HepG2 (cell line): ENCODE measurements around the gene SPESP1. TPM values are rescaled to one million over a fixed set of nuclear protein-coding genes. Genes with fewer than 3 reads are reported as not detected.

ENCODE experiments used
- ATAC-seq: fragments of 200-7000 bp; cut with Tn5 transposase; 3 replicates; pipeline ENCODE4 v1.9.1; 2020; ENCODE audit warnings: mild to moderate bottlenecking, moderate library complexity
- BruUV-seq: library from RNA; stranded (reverse); fragments of 400-500 nt; replicated peaks from 2 replicates; lab custom pipeline; 2021; lab: Mats Ljungman, UMichigan
- CTCF ChIA-PET: fragments of 300-600 bp; formaldehyde crosslinking; extraction: SDS; loops from one replicate; lab custom pipeline; 2021; ENCODE audit warnings: low total read pairs, inconsistent platforms, low intra/inter-chr PET ratio; lab: Yijun Ruan, JAX
- POLR2A ChIA-PET: fragments of 350-600 bp; sonication (Branson Sonifier 250); formaldehyde crosslinking; loops from one replicate; lab custom pipeline; 2020; ENCODE audit warnings: antibody characterized with exemption, inconsistent platforms; lab: Yijun Ruan, JAX
- DNase-seq: peaks from one replicate; pipeline ENCODE4 v3.0.0-alpha.2; 2015; ENCODE audit warnings: low spot score
- FAIRE-seq: peaks from 3 replicates; lab custom pipeline; 2011; peaks lifted over from hg19 to GRCh38; lab: Jason Lieb, UNC
- H2AFZ ChIP-seq: one replicate; pipeline ENCODE4 v1.6.1; 2011; ENCODE audit warnings: low read length, inconsistent platforms
- H3K27ac ChIP-seq: fragments of 300-600 bp; 3 replicates; pipeline ENCODE4 v1.8.0; 2011; ENCODE audit warnings: mixed run types, mild to moderate bottlenecking, mixed read lengths, low read length, inconsistent platforms; ENCODE audit not compliant: insufficient read depth; ENCODE audit errors: extremely low read length
- H3K27me3 ChIP-seq, 2 experiments: fragments of 200-600 bp in 1 of 2; 2 replicates in 1 of 2; 3 replicates in 1 of 2; pipeline versions ENCODE4 v1.6.0 to v1.8.0; 2011; ENCODE audit warnings: low read length in 2 of 2, mild to moderate bottlenecking in 2 of 2, moderate library complexity in 2 of 2, inconsistent platforms in 1 of 2; ENCODE audit not compliant: insufficient read depth in 2 of 2, control insufficient read depth in 1 of 2
- H3K36me3 ChIP-seq, 2 experiments: fragments of 200-600 bp in 1 of 2; replicated peaks in 1 of 2; 2 replicates in 1 of 2; 3 replicates in 1 of 2; pipeline versions ENCODE4 v1.5.1 to v1.8.0; 2011; ENCODE audit warnings: low read length in 2 of 2, inconsistent platforms in 1 of 2; ENCODE audit not compliant: insufficient read depth in 2 of 2, control insufficient read depth in 1 of 2
- H3K4me1 ChIP-seq: 2 replicates; pipeline ENCODE4 v1.5.1; 2012; ENCODE audit warnings: low read length, inconsistent platforms; ENCODE audit not compliant: insufficient read depth
- H3K4me2 ChIP-seq: 2 replicates; pipeline ENCODE4 v1.6.0; 2011; ENCODE audit warnings: low read depth, low read length, inconsistent platforms
- H3K4me3 ChIP-seq, 3 experiments: fragments of 200-600 bp in 1 of 3; sonication (generic), shearing (Covaris generic) in 1 of 3; replicated peaks in 1 of 3; 2 replicates each; pipeline ENCODE4 v1.5.1; 2011 to 2016; ENCODE audit warnings: low read length in 3 of 3, inconsistent platforms in 2 of 3, low read depth in 2 of 3, mild to moderate bottlenecking in 2 of 3, control low read depth in 1 of 3, mixed read lengths in 1 of 3; ENCODE audit not compliant: insufficient read depth in 1 of 3
- H3K79me2 ChIP-seq: one replicate; pipeline ENCODE4 v1.6.1; 2011; ENCODE audit warnings: low read length, inconsistent platforms; ENCODE audit not compliant: insufficient read depth
- H3K9ac ChIP-seq: 2 replicates; pipeline ENCODE4 v1.6.0; 2011; ENCODE audit warnings: mild to moderate bottlenecking, low read depth, low read length, inconsistent platforms; ENCODE audit not compliant: insufficient read depth
- H3K9me3 ChIP-seq: 2 replicates; pipeline ENCODE4 v1.5.1; 2012; ENCODE audit warnings: mild to moderate bottlenecking, low read length
- H4K20me1 ChIP-seq: 2 replicates; pipeline ENCODE4 v1.6.0; 2011; ENCODE audit warnings: inconsistent platforms, mild to moderate bottlenecking, low read length, moderate library complexity; ENCODE audit not compliant: insufficient read depth
- CHD2 ChIP-seq: IDR thresholded peaks from 2 replicates; pipeline ENCODE4 v1.6.1; 2011; ENCODE audit warnings: low read depth, low read length, improper control_type of control experiment
- ETV6 ChIP-seq: sonication (generic); formaldehyde crosslinking; conservative IDR thresholded peaks from 2 replicates; pipeline ENCODE4 v1.4.0; 2020; ENCODE audit warnings: missing genetic modification reagents
- HNRNPH1 ChIP-seq: fragments of 200-400 bp; formaldehyde crosslinking; optimal IDR thresholded peaks from 2 replicates; pipeline ENCODE3; 2017; ENCODE audit warnings: mild to moderate bottlenecking, low read depth, low read length
- HOXA3 ChIP-seq: sonication (generic); formaldehyde crosslinking; IDR thresholded peaks from 2 replicates; pipeline ENCODE4 v1.5.0; 2020; ENCODE audit warnings: missing genetic modification reagents
- MTA1 ChIP-seq: sonication (generic); formaldehyde crosslinking; IDR thresholded peaks from 2 replicates; pipeline ENCODE4 v1.4.0; 2020; ENCODE audit warnings: missing genetic modification reagents, mild to moderate bottlenecking, borderline replicate concordance
- SOX5 ChIP-seq: IDR thresholded peaks from 2 replicates; pipeline ENCODE4 v1.6.1; 2016; ENCODE audit warnings: borderline replicate concordance
- SOX6 ChIP-seq, 2 experiments: fragments of 450-650 bp in 1 of 2; sonication (generic) in 1 of 2; formaldehyde crosslinking in 1 of 2; IDR thresholded peaks; 2 replicates each; pipeline versions ENCODE4 v1.4.0 to v1.6.1; 2017 to 2020; ENCODE audit warnings: antibody characterized with exemption in 1 of 2, mild to moderate bottlenecking in 1 of 2, missing genetic modification reagents in 1 of 2
- ZBTB42 ChIP-seq: sonication (generic); formaldehyde crosslinking; IDR thresholded peaks from 2 replicates; pipeline ENCODE4 v1.5.0; 2020; ENCODE audit warnings: mild to moderate bottlenecking, missing genetic modification reagents
- ZFY ChIP-seq: sonication (generic); formaldehyde crosslinking; IDR thresholded peaks from 2 replicates; pipeline ENCODE4 v1.4.0; 2020; ENCODE audit warnings: missing genetic modification reagents
- ZNF670 ChIP-seq: sonication (generic); formaldehyde crosslinking; IDR thresholded peaks from 2 replicates; pipeline ENCODE4 v1.8.0; 2022; ENCODE audit warnings: mild to moderate bottlenecking, missing genetic modification reagents, borderline replicate concordance
- ZNF777 ChIP-seq: sonication (generic); formaldehyde crosslinking; IDR thresholded peaks from 2 replicates; pipeline ENCODE4 v1.4.0; 2020; ENCODE audit warnings: missing genetic modification reagents
- ZNF883 ChIP-seq: sonication (generic); formaldehyde crosslinking; IDR thresholded peaks from 2 replicates; pipeline ENCODE4 v1.5.1; 2020; ENCODE audit warnings: mild to moderate bottlenecking, missing genetic modification reagents; ENCODE audit errors: not compliant biosample characterization
- ZSCAN22 ChIP-seq: sonication (generic); formaldehyde crosslinking; IDR thresholded peaks from 2 replicates; pipeline ENCODE4 v1.4.0; 2020; ENCODE audit warnings: mild to moderate bottlenecking, missing genetic modification reagents
- WGBS: methylation state at CpG from one replicate; pipeline ENCODE4 v1.1.6; 2017; ENCODE audit warnings: low lambda C conversion rate; 5-methylcytosine and 5-hydroxymethylcytosine counted together
- in situ Hi-C: cut with HindIII; loops from 2 replicates; pipeline ENCODE4 v1.10.0; 2017; ENCODE audit warnings: low pct_unique_long_range_greater_than_20kb; ENCODE audit not compliant: extremely low pct_ligation_motif_present
- intact Hi-C: fragments of 100-400 bp; cut with micrococcal nuclease; formaldehyde crosslinking; loops from one replicate; pipeline ENCODE4 v1.10.0; 2022; ENCODE audit not compliant: unreplicated experiment
- polyA plus RNA-seq, 8 experiments: library from polyadenylated mRNA; depleted of rRNA in 3 of 8; stranded (reverse) in 7 of 8; unstranded in 1 of 8; fragments of >200 nt; fragmentation: Illumina TruSeq in 4 of 8; extraction: Trizol in 4 of 8; gene quantifications; 2 replicates each; pipeline versions ENCODE4 v1.2.1 to v1.2.3, GENCODE V29; 2011 to 2016; ENCODE audit warnings: low read depth in 4 of 8, missing spikeins in 1 of 8, mixed read lengths in 1 of 8; ENCODE audit not compliant: insufficient read depth in 1 of 8
- total RNA-seq, 5 experiments: library from RNA; depleted of rRNA; stranded (reverse); fragments of >200 nt; fragmentation: Illumina TruSeq; extraction: Trizol; gene quantifications; 2 replicates each; pipeline ENCODE4 v1.2.3, GENCODE V29; 2016; ENCODE audit warnings: low read depth in 1 of 5
- TF ChIP-seq, protein P1 (sequence below): sonication (generic); formaldehyde crosslinking; IDR thresholded peaks from 2 replicates; pipeline ENCODE4 v1.4.0; 2020; ENCODE audit warnings: missing genetic modification reagents, mild to moderate bottlenecking, borderline replicate concordance
- TF ChIP-seq, protein P2 (sequence below): sonication (generic); formaldehyde crosslinking; IDR thresholded peaks from 2 replicates; pipeline ENCODE4 v1.8.1; 2023; ENCODE audit warnings: missing genetic modification reagents, inconsistent platforms, borderline replicate concordance
- TF ChIP-seq, protein P3 (sequence below): sonication (generic); formaldehyde crosslinking; IDR thresholded peaks from 2 replicates; pipeline ENCODE4 v1.5.0; 2020; ENCODE audit warnings: mild to moderate bottlenecking, missing genetic modification reagents, borderline replicate concordance
- TF ChIP-seq, protein P4 (sequence below): sonication (generic); formaldehyde crosslinking; IDR thresholded peaks from 2 replicates; pipeline ENCODE4 v1.8.0; 2022; ENCODE audit warnings: low read depth, missing genetic modification reagents
- TF ChIP-seq, protein P5 (sequence below): sonication (generic); formaldehyde crosslinking; IDR thresholded peaks from 2 replicates; pipeline ENCODE4 v1.5.0; 2020; ENCODE audit warnings: missing genetic modification reagents

SPESP1 gene
- total and polyA plus RNA-seq, 2 of the 13 experiments (the other 11 are each of a cell fraction or from before 2014, with no cell fraction given) = not detected

DNA sequence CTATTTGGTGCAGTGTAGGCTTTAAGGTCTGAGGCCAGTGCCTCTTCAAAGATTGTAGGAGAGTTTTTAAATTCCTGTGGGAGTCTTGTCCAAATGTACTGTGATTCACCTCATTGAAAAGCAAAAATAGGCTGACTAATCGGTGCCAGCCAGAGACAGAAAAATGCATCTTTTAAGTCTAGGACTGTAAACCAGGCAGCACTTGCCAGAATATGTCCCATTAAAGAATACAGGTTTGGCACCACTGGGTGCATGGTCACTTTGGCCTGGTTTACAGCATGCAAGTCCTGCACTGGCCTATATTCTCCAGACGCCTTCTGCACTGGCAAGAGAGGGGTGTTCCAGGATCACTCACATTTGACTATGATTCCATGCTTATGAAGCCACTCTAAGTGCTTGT lies 63.8 kb downstream of the SPESP1 start:
- no peaks in the 10 kb centered on the region for H3K36me3 ChIP-seq
- H3K9ac ChIP-seq = no peak overlapping the region
- peaks cover 0 to 2% of the 10 kb centered on the region in 2 experiments; a peak in 1 of 5 replicates for H3K27me3 ChIP-seq
- H4K20me1 ChIP-seq = no peaks in the 10 kb centered on the region
- ATAC-seq (no peak), FAIRE-seq (no peak), DNase-seq (no peak)
- in situ Hi-C loops = no loop called here
- H2AFZ ChIP-seq = no peak overlapping the region
- no TSS peak for BruUV-seq
- ChIA-PET CTCF (no interaction called here), POLR2A (no interaction called here)
- no peaks in the 10 kb centered on the region for H3K9me3 ChIP-seq
- no peak overlapping the region for H3K4me3 ChIP-seq
- no peak overlapping the region for H3K4me2 ChIP-seq
- no peaks in the 10 kb centered on the region for H3K4me1 ChIP-seq
- TF ChIP-seq HOXA3 (CRISPR knock-in tag) (no peak), ZFY (CRISPR knock-in tag) (no peak), ZSCAN22 (CRISPR knock-in tag) (no peak), MTA1 (CRISPR knock-in tag) (no peak), ZBTB42 (no peak), ETV6 (CRISPR knock-in tag) (no peak), SOX6 (IDR thresholded peaks at IDR 0.05) (no peak), SOX6 (CRISPR knock-in tag; IDR thresholded peaks at IDR 0.05) (no peak), ZNF670 (CRISPR knock-in tag) (no peak), SOX5 (CRISPR knock-in tag) (no peak), ZNF777 (CRISPR knock-in tag) (no peak), HNRNPH1 (no peak), CHD2 (no peak), ZNF883 (CRISPR knock-in tag) (no peak)
- TF ChIP-seq, protein P1, sequence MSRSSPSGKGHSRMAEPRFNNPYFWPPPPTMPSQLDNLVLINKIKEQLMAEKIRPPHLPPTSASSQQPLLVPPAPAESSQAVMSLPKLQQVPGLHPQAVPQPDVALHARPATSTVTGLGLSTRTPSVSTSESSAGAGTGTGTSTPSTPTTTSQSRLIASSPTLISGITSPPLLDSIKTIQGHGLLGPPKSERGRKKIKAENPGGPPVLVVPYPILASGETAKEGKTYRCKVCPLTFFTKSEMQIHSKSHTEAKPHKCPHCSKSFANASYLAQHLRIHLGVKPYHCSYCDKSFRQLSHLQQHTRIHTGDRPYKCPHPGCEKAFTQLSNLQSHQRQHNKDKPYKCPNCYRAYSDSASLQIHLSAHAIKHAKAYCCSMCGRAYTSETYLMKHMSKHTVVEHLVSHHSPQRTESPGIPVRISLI (CRISPR knock-in tag) = no peak
- TF ChIP-seq, protein P2, sequence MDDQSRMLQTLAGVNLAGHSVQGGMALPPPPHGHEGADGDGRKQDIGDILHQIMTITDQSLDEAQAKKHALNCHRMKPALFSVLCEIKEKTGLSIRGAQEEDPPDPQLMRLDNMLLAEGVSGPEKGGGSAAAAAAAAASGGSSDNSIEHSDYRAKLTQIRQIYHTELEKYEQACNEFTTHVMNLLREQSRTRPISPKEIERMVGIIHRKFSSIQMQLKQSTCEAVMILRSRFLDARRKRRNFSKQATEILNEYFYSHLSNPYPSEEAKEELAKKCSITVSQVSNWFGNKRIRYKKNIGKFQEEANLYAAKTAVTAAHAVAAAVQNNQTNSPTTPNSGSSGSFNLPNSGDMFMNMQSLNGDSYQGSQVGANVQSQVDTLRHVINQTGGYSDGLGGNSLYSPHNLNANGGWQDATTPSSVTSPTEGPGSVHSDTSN (CRISPR knock-in tag) = no peak
- TF ChIP-seq, protein P3, sequence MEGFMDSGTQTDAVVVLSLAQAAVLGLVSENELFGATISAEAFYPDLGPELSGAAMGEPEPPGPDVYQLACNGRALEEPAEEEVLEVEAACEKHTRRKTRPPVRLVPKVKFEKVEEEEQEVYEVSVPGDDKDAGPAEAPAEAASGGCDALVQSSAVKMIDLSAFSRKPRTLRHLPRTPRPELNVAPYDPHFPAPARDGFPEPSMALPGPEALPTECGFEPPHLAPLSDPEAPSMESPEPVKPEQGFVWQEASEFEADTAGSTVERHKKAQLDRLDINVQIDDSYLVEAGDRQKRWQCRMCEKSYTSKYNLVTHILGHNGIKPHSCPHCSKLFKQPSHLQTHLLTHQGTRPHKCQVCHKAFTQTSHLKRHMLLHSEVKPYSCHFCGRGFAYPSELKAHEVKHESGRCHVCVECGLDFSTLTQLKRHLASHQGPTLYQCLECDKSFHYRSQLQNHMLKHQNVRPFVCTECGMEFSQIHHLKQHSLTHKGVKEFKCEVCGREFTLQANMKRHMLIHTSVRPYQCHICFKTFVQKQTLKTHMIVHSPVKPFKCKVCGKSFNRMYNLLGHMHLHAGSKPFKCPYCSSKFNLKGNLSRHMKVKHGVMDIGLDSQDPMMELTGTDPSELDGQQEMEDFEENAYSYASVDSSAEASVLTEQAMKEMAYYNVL (CRISPR knock-in tag) = no peak
- TF ChIP-seq, protein P4, sequence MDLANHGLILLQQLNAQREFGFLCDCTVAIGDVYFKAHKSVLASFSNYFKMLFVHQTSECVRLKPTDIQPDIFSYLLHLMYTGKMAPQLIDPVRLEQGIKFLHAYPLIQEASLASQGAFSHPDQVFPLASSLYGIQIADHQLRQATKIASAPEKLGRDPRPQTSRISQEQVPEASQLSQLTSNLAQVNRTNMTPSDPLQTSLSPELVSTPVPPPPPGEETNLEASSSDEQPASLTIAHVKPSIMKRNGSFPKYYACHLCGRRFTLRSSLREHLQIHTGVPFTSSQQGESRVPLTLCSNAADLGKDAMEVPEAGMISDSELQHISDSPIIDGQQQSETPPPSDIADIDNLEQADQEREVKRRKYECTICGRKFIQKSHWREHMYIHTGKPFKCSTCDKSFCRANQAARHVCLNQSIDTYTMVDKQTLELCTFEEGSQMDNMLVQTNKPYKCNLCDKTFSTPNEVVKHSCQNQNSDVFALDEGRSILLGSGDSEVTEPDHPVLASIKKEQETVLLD (CRISPR knock-in tag) = no peak
- TF ChIP-seq, protein P5, sequence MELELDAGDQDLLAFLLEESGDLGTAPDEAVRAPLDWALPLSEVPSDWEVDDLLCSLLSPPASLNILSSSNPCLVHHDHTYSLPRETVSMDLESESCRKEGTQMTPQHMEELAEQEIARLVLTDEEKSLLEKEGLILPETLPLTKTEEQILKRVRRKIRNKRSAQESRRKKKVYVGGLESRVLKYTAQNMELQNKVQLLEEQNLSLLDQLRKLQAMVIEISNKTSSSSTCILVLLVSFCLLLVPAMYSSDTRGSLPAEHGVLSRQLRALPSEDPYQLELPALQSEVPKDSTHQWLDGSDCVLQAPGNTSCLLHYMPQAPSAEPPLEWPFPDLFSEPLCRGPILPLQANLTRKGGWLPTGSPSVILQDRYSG (CRISPR knock-in tag) = no peak
- intact Hi-C loops = no loop called here
- H3K79me2 ChIP-seq = no peaks in the 10 kb centered on the region
- H3K27ac ChIP-seq = no peak overlapping the region
- 18% methylated on average over 1 of the region's 2 CpGs for WGBS
